ENCODE results near the gene EZR. TPM values are rescaled to one million over a fixed set of nuclear protein-coding genes. Genes with fewer than 3 reads are reported as not detected.

The EZR gene
- total RNA-seq, 1 donor from 2014 or later: 114 TPM

DNA sequence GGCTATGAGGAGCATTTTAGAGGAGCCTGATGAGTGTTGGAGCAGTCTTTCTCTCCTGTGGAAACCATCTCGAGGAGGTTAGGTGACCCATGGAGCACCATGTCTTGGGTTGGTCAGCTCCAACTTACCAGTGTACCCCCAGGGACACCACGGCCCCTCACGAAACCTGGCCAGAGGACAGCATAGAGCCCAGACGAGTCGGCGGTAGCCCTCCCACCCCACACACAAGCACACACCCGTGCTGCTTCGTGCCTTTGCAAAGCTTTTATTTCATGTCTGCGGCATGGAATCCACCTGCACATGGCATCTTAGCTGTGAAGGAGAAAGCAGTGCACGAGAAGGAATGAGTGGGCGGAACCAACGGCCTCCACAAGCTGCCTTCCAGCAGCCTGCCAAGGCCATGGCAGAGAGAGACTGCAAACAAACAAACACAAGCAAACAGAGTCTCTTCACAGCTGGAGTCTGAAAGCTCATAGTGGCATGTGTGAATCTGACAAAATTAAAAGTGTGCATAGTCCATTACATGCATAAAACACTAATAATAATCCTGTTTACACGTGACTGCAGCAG is 53.6 kb downstream of the EZR start:
- FAIRE-seq: no peak
- DNase-seq (ENCODE audit: low spot score in 2 of 2): no peak

DNA sequence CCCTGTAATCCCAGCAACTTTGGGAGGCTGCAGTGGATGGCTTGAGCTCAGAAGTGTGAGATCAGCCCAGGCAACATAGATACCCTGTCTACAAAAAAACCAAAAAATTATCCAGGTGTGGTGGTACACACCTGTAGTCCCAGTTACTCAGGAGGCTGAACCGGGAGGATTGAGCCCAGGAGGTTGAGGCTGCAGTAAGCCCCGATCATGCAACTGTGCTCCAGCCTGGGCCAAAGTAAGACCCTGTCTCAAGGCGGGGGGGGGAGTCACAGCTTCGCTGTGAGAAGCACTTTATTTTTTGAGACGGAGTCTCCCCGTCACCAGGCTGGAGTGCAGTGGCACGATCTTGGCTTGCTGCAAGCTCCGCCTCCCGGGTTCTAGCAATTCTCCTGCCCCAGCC is 54.2 kb downstream of the EZR start:
- DNase-seq (ENCODE audit: low spot score in 2 of 2): no peak
- FAIRE-seq: no peak

- FAIRE-seq (no peak), DNase-seq (ENCODE audit: low spot score in 2 of 2) (no peak)
These were observed 54.9 kb downstream of the EZR start for GRCh38 chr6:158764183-158764849.

DNA sequence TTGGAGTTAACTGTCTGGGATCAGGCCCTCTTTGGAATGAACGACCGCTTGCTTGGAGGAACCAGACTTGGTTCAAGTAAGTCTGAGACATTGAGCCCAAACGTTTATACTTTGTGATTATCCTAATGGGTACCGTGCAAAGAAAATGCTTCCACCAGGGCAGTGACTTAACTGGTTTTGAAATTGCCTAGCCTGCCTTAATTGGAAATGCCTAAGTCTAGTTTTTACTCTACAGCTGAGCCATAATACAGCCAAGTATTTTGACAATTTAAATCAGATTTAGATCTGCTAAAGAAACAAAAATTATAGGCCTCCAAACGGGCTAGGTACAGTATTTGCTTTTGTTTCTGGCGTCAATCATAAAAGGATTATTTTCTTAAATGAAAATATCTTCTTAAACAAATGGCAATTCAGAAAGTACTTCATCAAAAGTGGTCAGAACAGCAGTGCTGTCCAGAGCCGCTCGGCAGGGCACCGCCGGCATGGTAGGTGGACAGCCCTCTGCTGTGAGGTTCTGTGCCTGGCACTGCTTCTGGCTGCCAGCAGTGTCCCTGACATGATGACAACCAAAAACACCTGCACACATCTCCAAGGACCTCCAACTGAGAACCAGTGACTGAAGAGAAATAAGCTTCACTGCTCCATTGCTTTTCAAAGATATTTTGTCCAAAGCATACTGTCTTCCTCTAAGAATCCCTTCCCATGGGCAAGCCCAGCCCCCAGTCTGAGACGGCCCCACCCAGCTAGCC is 55.6 kb downstream of the EZR start:
- DNase-seq (ENCODE audit: low spot score in 2 of 2): no peak
- no peak for FAIRE-seq

DNA sequence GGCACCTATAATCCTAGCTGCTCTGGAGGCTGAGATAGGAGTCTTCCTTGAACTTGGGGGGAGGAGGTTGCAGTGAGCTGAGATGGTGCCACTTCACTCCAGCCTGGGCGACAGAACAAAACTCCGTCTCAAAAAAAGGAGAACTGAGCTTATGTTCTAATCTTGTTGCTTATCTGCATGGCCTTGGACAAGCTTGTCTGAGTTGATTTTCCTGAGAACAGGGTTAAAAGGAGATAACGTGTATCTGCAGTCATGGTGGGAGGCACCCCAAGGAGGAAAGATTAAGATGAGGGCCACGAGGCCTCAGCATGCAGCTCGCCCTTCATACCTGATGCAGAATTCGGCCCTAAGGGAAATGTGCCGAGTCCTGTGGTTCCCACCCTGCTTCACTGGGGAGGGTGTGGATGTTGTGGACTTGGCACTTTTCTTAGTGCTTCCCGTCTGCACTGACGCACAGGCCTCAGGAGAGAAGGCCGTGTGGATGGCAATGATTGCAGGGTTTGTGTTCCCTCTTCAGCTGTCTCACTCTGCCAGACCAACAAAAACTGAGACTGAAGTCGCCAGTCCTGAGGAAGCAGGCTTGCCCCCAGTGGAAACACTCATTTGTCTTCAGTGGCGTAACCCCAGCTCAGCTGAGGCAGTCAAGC is 56.3 kb downstream of the EZR start:
- no peak for DNase-seq (ENCODE audit: low spot score in 2 of 2)
- FAIRE-seq: no peak

- DNase-seq (ENCODE audit: low spot score in 2 of 2) (no peak), FAIRE-seq (no peak)
These were observed 57.4 kb downstream of the EZR start for GRCh38 chr6:158761746-158762145.

DNA sequence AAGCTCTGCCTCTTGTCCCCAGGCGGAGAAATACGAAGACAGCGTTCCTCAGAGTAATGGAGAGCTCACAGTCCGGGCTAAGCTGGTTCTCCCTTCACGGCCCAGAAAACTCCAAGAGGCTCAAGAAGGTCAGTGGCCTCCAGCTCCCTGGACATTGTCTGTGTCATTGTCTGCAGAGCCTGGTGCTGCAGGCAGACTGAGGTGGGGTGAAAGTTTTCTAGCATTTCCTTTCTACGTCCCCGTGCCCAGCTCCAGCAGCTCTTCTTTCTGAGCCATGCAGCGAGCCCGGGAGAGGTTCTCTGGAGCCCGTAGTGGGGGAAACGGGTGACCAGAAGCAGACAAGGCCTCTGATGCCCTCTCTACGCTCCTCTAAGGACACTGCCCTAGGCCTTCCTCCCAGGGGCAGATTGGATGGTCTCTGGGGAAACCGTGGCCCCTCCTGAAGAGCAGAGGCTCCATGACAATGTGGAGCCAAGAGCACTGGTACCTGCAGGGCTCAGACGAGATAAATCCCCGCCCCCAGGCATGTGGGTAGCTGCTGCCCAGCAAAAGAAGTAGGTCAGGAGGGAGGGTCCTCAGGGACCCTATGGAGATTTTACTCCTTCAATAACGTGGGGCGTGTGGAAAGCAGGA is 58.4 kb downstream of the EZR start:
- DNase-seq (ENCODE audit: low spot score in 2 of 2) (no peak), FAIRE-seq (no peak)

- no peak for FAIRE-seq
- no peak for DNase-seq (ENCODE audit: low spot score in 2 of 2)
These were observed 59.1 kb downstream of the EZR start for GRCh38 chr6:158759966-158760617.

- DNase-seq (ENCODE audit: low spot score in 2 of 2): no peak
- FAIRE-seq: no peak
These were observed 60.2 kb downstream of the EZR start for GRCh38 chr6:158758941-158759479.

DNA sequence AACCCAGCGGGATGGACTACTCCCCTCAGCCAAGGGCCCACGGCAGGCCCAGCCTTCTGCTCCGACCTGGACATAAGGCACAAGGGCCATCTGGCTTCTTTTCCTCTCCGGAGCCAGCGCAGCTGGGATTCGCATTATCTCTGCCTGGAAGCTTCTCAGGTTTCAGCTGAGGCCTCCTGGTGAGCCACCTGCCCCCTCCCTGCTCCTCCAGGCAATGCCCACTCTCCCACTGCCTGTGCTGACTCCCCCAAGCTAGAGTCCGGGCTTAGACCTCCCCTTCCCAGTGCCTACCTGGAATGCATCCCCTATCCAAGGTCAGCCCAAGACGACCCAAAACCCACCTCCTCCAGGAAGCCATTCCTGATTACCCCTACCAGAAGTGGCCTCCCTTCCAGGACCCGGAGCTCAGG is 60.7 kb downstream of the EZR start:
- FAIRE-seq (no peak), DNase-seq (ENCODE audit: low spot score in 2 of 2) (no peak)

GRCh38 chr6:158757753-158758090 is 61.4 kb downstream of the EZR start:
- FAIRE-seq: no peak
- no peak for DNase-seq (ENCODE audit: low spot score in 2 of 2)

DNA sequence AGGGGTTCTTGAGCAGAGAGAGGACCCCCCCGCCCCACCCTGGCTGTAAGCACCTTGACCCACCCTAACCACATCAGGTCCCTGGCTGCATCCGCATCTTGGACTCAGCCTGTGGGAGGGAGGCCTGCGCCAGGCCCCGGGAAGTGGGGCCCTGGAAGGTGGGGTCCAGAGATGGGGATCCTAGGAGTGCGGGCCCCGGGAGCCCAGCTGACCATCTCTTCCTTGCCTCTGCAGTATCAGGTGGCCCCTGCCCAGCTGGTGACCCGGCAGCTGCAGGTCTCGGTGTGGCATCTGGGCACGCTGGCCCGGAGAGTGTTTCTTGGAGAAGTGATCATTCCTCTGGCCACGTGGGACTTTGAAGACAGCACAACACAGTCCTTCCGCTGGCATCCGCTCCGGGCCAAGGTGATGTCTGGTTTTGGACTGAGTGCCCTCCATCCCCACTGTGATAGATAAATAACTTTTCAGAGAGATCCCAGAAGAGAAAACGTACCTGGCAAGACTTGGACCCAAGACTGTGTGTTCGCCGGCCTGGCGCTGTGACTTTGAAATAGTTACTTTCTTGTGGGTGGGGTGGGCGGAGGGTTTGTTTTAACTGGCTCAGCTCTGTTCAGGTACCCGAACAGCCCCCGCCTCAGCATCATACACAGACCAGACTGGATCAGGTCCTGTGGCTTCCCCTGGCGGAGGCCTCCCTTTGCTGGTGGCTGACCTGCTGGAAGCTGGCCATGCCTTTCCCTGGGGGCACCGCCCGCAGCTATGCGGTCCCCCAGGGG is 62.0 kb downstream of the EZR start:
- DNase-seq (ENCODE audit: low spot score in 2 of 2) (no peak), FAIRE-seq (no peak)

GRCh38 chr6:158756126-158756525 is 63.0 kb downstream of the EZR start:
- no peak for DNase-seq (ENCODE audit: low spot score in 2 of 2)
- no peak for FAIRE-seq

DNA sequence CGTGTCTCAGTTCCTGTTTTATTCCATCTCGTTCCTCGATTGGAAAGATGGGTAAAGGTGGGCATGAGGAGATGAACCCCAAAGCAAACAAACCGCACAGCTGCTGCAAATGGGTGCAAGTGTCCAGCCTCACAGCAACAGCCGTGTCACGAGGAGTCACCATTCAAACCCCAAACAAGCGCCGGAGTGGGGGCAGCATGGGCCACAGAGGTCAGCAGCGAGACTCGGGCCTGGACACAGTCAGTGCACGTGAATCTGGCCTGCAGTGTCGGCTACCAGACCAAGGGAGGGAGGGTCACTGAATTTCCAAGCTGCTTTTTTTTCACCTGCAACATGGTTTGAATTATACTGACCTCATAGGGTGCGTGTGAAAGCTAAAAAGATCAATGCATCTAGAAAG is 63.5 kb downstream of the EZR start:
- FAIRE-seq: no peak
- DNase-seq (ENCODE audit: low spot score in 2 of 2): no peak

DNA sequence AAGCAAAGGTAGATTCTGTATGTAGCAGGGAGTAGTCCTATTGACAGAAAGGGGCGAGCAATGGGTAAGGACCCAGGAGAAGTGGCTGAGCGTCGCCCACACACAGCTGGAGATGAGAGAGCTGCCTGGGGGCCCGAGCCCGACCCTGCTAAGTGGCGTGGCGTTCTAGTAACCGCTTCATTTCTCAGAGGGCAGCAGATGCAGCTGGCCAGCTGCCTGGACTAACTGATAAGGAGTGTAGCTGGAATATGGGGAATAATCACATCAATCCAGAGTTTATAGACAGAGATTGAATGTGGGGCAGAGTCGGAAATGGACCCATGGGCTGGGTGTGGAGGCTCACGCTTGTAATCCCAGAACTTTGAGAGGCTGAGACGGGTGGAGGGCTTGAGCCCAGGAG is 64.4 kb downstream of the EZR start:
- DNase-seq (ENCODE audit: low spot score in 2 of 2): no peak
- no peak for FAIRE-seq

DNA sequence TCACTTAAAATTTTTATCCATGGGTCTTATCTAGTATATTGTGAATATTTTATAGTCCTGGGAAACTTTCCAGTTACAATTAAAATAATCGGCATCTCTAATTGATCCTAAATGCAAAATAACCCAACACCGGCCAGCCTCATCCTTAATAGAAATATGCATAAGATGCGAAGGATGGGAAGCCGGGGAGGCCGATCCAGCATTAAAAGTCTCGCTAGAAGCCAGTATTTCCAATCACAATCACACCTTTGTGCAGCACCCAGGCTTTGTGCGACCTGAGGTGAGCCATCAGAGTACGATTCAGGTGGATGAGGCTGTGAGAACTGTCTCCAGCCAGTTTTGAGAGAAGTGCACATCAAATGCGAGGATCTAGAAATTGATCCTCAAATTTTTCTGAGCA is 65.4 kb downstream of the EZR start:
- DNase-seq (ENCODE audit: low spot score in 2 of 2): no peak
- FAIRE-seq: no peak

GRCh38 chr6:158752613-158753012 is 66.6 kb downstream of the EZR start:
- DNase-seq (ENCODE audit: low spot score in 2 of 2) (peak; percentile 70 to 73), FAIRE-seq (peak; percentile 90)

DNA sequence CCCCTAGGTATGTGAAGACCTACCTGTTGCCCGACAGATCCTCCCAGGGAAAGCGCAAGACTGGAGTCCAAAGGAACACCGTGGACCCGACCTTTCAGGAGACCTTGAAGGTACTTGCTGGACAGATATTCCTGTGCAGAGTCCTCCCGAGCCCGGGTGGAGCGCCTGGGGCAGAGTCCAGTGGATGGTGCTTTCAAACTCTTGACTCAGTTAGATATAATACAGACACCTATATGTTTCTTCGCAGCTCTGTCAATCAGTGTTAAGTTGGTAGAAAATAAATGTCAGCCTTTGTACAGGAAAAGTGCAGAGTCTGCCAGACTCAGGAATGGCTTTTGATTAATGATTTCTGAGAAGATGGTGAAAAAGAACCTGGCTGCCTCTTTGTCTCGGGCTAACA is 67.2 kb downstream of the EZR start:
- DNase-seq (ENCODE audit: low spot score in 2 of 2) (no peak), FAIRE-seq (no peak)

DNA sequence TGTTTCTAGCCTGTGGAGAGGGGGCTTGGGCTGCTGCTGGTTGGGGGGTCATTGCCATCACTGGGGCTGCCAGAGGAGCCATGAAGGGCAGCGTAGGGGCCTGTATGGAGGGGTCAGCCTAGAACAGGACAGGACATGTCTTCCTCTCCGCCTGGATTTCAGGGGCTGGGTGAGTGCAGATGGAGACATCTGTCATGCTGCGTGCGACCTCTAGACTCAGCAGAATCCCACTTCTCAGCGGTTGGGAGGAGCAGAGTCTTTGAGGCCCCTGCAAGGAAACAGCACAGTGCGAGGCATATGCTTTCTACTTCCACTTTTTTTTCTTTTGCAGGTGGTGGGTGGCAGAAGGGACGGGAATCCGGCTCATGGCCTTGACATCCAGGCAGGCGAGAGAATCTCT is 67.9 kb downstream of the EZR start:
- no peak for FAIRE-seq

More for the DNA sequence above, 67.9 kb downstream of the EZR start:
- no peak for DNase-seq (ENCODE audit: low spot score in 2 of 2)
